Stimulated activated CD8-positive, alpha-beta memory T cell treated with anti-CD3 and anti-CD28 coated beads, Interleukin-4, amount 100 ng/mL, for 48 hours (primary cell): Measurements from ENCODE around the gene LYPD6B.
A peak's percentile ranks its signal among the peaks of the same experiment; 100 is the strongest.

Source experiments
- DNase-seq: peaks from one replicate; pipeline ENCODE4 v3.0.0-alpha.2; 2020

LYPD6B gene

DNA sequence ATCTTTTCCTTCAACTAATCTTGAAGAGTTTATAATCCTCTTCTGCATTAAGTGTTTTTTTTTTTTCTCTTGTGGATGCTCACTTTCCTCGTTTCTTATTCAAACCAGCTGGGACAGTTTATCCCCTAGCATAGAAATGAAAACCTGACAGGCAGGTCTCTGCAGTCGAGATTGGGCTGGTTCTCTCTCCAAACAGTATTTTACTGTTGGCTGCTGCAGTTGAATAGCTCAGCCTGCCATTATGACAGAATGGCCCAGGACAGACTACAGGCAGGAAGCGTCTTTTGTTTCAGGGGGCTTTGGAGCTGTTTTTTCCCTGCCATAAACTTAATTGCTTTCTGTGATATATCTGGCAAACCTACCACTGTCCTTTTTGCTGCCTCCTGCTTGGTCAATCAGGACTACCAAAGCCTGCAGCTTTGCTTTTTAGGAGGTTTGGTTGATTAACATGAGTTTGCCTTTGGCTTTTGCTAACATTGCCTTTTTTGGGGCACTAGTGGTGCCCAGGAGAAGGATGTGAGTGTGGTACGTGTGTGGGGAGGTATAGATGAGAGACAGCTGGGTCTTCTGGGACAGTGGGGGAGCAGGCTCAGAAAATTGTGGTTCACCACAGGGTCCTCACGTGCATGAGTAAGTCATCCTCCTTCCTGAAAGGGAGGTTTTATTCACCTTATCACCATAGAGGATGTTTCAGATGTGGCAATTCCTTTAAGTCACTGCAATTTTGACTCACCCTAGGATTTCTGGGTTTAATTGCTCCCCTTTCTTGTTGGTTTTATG lies 128.7 kb downstream of the LYPD6B start:
- DNase-seq: peak; percentile 66

DNA sequence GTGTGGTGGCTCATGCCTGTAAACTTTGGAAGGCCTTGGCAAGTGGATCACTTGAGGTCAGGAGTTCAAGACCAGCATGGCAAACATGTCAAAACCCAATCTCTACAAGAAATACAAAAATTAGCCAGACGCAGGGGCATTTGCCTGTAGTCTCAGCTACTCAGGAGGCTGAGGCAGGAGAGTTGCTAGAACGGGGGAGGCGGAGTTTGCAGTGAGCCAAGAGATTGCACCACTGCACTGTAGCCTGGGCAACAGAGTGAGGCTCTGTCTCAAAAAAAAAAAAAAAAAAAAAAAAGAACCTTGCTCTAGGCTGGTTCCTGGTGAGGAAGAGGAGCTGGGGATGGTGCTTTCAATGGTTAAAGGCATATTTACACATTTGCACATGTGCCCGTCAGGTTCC lies 129.4 kb downstream of the LYPD6B start:
- DNase-seq: no peak

DNA sequence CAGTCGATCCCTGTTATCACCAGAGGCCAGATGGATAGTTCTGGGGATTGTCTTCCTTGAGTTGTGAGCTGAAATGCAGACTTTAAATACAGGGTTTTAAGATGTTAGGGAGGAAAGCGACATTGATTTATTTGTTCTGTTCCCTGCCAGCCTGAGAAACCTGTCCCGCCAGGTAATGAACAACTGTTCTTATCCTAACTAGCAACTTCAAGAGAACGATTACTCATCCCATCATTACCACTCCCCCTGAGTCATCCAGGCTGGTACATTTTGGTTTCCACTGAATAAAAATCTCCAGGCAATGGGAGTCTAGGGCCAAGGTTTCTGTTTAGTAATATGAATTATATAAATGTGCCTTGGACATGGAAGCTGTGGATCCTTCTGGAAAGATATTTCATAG lies 131.2 kb downstream of the LYPD6B start:
- no peak for DNase-seq

DNA sequence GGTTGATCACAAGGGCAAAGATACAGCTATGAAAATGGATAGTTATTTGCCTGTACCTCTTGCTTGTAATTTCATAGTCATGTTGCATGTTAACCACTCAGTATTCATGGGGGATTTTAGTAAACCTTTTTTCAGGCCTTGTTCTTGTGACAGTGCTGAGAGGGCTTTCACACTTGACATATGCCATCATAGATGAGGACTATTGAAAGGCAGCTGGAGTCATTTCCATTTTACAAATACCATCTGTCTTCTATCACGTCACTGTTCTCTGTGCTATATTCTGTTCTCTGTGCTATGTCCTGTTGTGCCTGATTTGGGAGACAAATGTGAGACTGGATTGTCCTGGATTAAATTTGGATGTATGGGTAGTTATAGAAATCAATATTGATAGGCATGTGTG lies 131.7 kb downstream of the LYPD6B start:
- no peak for DNase-seq

DNA sequence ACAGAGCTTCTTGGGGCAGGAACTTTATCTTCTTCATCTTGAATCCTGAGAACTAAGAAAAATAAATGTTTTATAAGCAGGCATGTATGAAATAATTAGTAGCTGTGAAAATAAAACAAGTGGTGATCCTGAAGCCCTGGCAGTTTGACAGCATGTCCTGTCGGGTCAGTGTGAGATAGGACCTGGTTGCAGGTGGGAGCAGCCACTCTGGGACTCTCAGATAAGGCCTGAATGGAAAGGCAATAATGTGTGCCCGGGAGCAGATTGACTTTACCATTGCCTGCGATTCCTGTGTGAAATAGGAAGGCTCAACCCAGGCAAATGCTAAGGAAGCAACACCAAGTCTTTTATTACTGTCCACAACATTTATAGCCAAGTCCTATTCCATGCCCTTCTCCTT lies 132.4 kb downstream of the LYPD6B start:
- no peak for DNase-seq

DNA sequence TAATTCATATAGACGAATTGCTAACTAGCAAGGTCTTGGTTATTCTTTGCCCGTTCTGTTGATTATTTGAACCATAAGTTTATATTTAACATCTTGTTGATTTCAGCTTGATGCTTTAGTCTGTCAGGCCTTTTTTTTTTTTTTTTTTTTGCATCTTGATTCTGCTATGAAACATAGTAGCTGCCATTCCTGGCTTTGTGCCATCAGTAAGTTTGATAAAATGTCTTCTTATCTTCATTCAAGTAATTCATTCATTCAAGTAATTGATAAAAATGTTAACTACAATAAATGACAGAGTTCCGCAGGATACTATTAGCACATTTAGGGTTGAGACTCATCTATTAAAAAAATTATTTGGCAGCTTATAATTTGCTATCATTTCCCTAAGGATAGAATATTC lies 134.7 kb downstream of the LYPD6B start:
- DNase-seq: no peak

DNA sequence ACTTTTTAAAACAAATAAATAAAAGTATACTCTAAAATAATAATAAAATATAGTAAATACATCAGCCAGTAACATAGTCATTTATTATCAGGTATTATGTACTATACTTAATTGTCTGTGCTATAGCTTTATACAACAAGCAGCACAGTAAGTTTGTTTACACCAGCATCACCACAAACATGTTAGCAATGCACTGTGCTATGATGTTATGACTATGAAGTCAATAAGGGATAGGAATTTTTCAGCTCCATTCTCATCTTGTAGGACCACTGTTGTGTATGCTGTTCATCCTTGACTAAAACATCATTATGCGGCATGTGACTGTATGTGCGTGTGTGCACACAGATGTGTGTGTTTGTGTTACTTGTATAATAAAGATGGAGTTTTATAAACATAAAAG lies 137.5 kb downstream of the LYPD6B start:
- no peak for DNase-seq

DNA sequence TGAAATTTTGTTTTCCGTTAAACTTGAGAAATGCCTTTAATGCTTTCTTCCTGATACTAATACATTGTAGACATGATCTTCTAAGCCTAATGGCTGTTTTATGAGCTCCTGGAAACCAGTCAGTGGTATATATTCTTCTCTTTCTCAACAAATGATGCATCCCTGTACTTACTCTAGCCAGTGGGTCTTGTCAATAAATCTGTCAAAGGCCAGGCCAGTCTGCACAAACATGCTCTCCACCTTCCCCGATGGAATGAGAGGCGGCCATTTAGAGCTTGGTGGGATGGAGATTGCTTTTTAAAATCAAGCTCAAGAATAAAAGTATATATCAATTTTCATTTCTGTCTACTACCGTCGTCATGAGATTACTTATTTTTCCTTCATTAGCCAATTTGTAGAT lies 140.1 kb downstream of the LYPD6B start:
- no peak for DNase-seq

DNA sequence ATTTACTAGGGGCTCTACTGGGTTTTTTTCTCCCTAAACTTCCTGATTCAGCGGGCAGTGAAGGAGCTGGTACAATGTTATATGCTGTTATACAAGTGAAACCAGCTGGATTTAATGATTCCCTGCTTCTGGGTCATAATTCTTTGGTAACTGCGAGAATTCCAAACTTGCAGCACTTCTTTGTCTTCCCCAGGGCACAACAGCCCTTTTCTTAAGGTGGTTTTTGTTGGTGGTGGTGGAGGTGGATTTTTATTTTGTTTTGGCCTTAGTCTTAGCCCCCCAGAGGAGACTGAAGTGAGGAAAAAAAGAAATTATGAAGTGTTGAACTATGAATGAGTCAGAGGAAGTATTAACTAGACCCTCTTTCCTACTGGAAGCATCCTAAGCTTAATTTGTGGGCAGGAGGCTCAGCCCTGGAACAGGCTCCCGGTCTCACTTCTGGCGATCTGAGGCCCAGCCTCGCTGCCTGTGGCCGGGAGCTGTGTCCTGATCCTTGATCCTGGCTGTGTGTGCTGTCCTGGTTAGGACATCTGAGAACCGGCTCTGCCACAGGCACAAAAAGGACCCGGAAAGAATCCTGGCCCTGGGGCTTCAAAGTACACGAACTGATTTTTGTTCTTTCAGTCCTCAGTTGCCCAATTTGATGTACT lies 141.9 kb downstream of the LYPD6B start:
- DNase-seq: no peak

DNA sequence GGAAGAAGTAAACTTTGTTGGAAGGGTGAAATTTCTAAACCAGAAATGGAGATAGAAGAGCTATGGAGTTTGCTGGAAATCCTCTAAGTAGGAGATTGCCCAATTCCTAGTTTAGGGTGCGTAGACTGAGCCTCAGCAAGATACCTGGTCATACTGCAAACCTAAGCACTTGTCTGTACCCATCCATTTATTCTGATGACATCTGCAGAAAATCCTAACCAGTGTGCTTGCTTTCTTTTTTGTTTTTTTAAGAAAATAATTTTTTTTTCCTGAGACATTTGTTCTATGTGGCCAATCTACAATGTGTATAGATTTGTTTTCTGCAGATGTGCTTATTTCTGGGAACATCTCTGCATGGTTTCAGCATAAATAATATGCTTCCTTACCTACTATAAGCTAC lies 144.7 kb downstream of the LYPD6B start:
- no peak for DNase-seq

DNA sequence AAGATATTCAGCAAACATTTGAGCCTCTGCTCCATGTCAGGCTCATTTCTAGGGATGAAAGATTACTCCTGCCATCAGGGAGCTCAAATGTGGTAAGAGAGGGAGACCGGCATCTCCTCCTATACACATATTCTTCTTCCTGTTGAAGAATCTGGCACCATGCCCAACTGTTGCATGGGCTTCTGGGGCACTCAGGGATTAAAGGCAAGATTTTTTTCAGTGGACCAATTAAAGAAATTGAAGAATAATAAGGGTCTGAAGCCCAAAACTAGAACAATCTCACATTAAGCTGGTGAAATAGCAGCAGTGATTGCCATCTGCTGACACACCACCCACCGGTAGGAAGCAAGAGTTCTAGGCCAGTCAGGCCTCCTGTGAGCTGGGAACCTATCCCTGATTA lies 146.5 kb downstream of the LYPD6B start:
- no peak for DNase-seq

DNA sequence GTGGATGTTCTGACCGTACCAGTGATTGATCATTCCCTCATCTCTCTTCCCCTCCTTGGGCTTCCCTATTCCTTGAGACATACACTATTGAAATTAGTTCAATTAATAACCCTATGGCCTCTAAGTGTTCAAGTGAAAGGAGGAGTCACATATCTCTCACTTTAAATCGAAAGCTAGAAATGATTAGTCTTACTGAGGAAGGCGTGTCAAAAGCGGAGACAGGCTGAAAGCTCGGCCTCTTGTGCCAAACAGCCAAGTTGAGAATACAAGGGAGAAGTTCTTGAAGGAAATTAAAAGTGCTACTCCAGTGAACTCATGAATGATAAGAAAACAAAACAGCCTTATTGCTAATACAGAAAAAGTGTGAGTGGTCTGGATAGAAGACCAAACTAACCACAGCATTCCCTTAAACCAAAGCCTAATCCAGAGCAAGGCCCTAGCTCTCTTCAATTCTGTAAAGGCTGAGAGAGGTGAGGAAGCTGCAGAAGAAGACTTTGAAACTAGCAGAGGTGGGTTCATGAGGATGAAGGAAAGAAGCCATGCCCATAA lies 147.5 kb downstream of the LYPD6B start:
- DNase-seq: no peak

DNA sequence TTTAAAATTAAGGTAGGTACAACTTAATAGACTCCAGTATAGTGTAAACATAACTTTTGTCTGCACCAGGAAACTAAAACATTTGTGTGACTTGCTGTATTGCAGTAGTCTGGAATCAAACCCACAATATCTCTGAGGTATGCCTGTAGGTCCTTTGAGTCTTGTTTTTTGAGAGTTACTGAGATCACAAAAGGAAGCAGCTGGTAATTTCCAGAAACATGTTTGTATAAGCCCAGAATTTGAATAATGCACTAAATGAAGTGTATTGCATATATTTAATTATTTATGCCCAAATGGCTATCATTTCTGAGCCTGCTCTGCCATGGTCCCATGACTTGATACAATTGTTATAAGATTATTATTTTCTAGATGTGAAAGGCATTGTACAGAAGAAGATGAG lies 148.6 kb downstream of the LYPD6B start:
- no peak for DNase-seq

DNA sequence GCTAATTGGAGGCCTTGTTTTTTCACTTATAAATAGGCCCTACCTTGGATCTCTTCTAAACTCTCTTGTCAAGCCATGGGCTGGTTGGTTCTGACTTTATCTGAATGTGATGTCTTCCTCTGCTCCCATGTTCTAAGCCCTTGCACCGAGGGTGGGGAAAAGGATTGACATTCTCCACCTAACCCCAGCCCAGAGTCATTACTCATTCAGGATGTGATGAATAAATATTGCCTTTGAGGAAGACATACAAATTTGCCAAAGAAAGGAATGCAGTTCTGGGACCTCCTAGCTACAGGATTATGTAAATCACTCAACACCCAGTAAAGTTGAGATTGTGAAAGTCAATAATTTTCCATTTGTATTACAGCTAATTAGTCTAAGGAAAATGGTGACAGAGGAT lies 149.8 kb downstream of the LYPD6B start:
- DNase-seq: no peak

DNA sequence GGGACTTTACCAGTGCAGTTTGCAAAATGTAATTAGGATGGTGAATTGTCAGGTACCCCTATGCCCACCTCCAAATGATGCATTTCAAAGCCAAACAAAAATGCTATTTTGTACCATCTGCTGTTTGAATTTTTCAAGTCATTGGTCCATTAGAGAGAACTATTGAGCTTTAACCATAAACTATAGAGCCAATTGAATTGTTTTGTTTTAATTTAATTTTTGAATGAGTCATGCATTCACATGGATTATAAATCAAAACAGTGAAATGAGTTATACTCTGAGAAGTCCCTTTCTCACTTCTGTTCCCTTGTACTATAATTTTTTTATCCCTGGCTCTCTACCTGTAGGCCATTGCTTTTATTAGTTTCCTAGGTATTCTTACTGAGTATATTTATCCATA lies 151.3 kb downstream of the LYPD6B start:
- DNase-seq: no peak

DNA sequence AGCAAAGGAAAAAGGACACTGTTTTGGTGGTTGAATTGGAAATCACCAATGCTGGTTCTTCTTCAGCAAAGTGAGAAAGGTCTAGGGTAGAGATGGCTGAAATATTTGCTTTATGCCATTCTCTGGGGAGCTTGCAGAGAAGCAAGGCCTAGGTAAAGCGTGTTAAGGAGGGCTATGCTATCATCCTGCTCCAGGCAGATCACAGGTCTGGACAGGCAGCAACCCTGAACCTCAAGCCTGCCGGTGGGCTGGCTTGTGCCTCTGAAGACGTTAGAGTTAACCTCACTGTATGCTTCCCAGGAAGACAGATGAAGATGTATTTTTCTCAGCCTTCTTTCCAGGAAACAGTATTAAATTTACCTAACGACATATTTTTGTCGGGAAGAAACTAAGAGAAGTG lies 153.4 kb downstream of the LYPD6B start:
- no peak for DNase-seq

DNA sequence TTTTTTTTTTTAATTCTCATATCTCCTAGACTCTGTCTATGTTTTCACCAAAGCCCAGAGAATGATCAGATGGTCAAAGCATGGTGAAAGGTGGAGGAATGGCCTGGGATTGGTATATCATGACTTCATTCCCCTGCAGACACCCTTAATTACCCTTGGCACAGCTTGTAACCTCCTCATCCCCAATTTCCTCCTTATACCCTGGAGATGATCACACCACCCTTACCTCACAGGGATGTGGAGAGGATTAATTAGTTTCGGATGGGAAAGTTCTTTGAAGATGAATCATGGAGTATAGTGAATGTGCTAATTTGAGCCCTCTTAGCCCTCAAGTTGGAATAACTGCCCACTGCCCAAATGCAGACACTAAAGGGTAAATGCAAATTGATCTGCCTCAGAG lies 153.9 kb downstream of the LYPD6B start:
- DNase-seq: no peak

DNA sequence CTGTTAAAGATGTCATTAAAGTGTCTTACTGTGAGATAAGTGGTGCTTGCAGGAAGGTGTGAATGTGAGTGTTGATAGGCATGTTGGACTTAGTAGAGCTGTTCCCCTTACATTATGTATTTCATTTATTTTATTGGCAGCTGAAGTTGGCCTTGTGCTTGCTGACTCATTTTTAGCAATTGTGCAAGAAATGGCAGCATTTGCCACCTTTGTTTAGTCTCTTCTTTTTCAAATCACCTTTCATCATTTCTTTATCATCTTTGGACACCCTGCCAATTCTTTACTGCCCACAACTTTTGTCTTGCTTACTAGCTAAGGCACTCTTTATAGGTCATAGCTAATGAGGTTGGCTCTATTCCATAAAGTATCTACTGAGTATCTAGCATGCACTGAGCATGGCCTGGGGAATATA lies 161.6 kb downstream of the LYPD6B start:
- no peak for DNase-seq

DNA sequence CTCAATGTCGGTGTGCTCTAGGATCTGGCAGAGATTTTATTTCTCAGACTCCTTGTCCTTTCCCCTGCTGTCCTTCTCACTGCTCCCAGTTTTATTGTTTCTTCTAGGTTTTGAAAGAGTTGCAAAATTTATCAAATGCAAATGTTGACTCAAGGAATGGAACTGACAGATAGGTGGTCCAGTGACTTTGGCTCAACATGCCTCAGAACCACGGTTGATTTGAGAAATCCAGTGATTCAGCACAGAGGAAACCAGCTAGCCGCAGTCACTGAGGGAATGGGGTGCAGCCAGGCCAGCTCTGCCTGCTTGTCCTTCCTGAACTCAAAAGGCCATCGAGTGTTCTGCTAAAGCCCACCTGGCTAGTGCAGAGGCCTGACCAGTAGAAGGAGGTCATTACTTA lies 166.2 kb downstream of the LYPD6B start:
- no peak for DNase-seq

DNA sequence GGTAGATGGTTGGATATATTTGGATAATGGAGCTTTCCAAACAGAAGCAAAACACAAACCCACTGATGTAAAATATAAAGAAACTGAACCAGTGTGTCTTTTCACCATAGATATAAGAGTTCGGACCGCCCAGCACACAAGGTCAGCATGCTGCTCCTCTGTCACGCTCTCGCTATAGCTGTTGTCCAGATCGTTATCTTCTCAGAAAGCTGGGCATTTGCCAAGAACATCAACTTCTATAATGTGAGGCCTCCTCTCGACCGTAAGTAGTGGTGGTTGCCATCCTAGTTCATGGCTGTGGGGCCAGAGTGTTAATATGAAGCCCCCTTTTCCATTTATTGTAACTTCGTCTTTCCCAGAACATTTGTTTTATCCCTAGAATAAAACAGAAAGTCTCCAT lies 166.6 kb downstream of the LYPD6B start:
- no peak for DNase-seq

DNA sequence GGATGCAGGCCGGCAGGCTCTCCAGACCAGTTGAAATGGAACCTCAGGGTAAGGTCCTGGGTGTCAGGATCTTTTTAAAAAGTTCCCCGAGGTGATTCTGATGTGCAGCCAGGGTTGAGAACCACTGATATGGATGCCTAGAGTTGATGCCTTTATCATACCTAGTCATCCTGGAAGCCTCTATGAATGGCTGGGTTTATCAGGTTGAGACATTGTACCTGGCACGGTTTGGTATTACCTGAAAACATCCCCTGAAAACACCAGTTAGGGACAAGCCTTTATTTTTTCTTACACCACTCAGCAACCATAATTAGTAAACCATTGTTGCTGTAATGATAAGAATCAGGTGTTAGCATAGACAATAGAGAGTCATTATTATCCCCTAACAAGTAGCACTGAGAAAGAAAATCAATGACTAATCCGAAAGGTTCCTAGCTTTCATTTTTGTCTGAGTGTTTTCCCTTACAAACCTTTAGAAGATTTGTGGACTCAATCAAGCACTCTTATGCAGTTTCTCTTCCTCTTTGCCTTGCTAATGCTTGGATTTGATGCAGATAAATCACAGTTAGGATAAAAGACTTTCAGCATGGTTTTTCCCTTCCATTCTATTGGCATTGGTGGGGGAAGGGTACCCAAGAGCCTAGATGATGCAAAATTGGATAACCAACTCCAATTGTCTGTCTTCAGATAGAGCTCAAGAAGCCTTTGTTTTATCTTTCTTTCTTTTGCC lies 175.4 kb downstream of the LYPD6B start:
- DNase-seq: no peak

DNA sequence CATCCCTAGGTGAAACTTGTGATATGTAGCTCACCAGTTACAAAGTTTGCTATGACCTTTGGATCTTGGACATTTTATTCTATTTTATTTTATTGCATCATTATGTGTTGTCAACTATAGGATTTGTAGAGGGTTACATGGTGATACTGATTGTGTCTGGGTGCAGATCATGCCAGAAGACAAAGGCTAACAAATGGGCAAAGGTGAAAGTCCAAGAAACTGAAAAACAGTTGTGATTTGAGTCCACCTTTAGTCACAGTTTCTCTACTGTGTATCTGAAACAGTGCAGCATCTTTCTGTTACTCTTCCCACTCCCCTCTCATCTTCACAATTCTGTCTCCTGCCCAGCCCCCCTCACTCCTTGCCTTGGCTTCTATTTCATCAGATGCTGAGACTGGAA lies 180.0 kb downstream of the LYPD6B start:
- no peak for DNase-seq

DNA sequence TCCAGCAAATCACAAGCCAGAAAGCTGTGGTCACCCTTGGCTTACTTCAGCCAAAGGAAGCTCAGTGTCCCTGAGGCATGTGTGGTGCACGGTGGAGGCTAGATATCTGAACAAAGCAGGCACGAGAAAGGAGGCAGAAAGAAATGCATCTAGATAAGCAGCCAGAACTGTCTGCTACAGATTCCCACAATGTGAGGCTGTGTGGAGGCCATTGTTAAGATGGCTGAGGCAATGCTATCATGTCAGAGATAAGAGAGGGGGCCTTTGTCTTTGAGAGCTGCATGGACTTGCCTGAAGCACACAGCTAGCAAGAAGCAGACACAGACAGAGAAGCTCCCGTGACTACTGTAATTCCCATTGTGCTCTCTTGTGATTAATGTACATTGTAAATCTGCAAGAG lies 181.4 kb downstream of the LYPD6B start:
- DNase-seq: no peak

DNA sequence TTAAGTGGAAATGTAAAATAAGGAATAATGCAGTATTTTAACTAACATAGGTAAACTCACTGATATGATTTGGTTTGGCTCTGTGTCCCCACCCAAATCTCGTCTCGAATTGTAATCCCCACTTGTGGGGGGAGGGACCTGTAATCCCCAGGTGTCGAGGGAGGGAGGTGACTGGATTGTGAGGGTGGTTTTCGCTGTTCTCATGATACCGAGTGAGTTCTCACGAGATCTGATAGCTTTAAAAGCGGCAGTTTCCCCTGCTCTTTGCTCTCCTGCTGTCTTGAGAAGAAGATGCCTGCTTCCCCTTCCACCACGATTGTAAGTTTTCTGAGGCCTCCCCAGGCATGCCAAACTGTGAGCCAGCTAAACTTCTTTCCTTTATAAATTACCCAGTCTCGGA lies 182.5 kb downstream of the LYPD6B start:
- no peak for DNase-seq
